K562 (cell line): ENCODE results near the gene ATP10B. TPM values are rescaled to one million over a fixed set of nuclear protein-coding genes. Genes with fewer than 3 reads are reported as not detected.

Experiments
- ATAC-seq: fragments of 200-7000 bp; cut with Tn5 transposase; 3 replicates; pipeline ENCODE4 v1.9.1; 2020; ENCODE audit warnings: moderate library complexity
- BruUV-seq: library from RNA; stranded (reverse); fragments of 400-500 nt; replicated peaks from 2 replicates; lab custom pipeline; 2021; lab: Mats Ljungman, UMichigan
- CTCF ChIA-PET: fragments of 300-600 bp; formaldehyde crosslinking; extraction: SDS; loops from one replicate; lab custom pipeline; 2021; ENCODE audit warnings: low intra/inter-chr PET ratio; lab: Yijun Ruan, JAX
- POLR2A ChIA-PET: fragments of 300-600, 350-650 bp; sonication (Branson Sonifier 250); formaldehyde crosslinking; extraction: SDS; loops from one replicate; lab custom pipeline; 2021; ENCODE audit warnings: antibody characterized with exemption, inconsistent platforms; lab: Yijun Ruan, JAX
- DNase-seq, 4 experiments: peaks; one replicate each; pipeline versions ENCODE4 v3.0.0 to v3.0.0-alpha.2; 2011 to 2018; ENCODE audit warnings: low spot score in 3 of 4, mixed read lengths in 3 of 4; ENCODE audit errors: extremely low read depth in 1 of 4
- FAIRE-seq: peaks from 2 replicates; lab custom pipeline; 2011; peaks lifted over from hg19 to GRCh38; lab: Jason Lieb, UNC
- H2AFZ ChIP-seq: 2 replicates; pipeline ENCODE4 v1.6.0; 2011; ENCODE audit warnings: low read depth, low read length, control low read depth, inconsistent platforms
- H3K27ac ChIP-seq: fragments of 200-600 bp; 3 replicates; pipeline ENCODE4 v1.8.0; 2011; ENCODE audit warnings: low read depth, mild to moderate bottlenecking, control low read depth, inconsistent platforms, low read length, moderate library complexity, mixed read lengths; ENCODE audit errors: extremely low read depth
- H3K27me3 ChIP-seq, 2 experiments: fragments of 300-600 bp in 1 of 2; 2 replicates in 1 of 2; 3 replicates in 1 of 2; pipeline versions ENCODE4 v1.6.0 to v1.8.0; 2011; ENCODE audit warnings: inconsistent platforms in 2 of 2, low read length in 2 of 2, mild to moderate bottlenecking in 1 of 2, mixed read lengths in 1 of 2, moderate library complexity in 1 of 2; ENCODE audit not compliant: control insufficient read depth in 2 of 2, insufficient read depth in 2 of 2
- H3K36me3 ChIP-seq: fragments of 300-600 bp; 3 replicates; pipeline ENCODE4 v1.8.0; 2011; ENCODE audit warnings: mild to moderate bottlenecking, low read length, inconsistent platforms; ENCODE audit not compliant: control insufficient read depth, insufficient read depth
- H3K4me1 ChIP-seq, 2 experiments: fragments of 200-600 bp in 1 of 2; replicated peaks in 1 of 2; 2 replicates in 1 of 2; 3 replicates in 1 of 2; pipeline versions ENCODE4 v1.5.1 to v1.8.0; 2011; ENCODE audit warnings: inconsistent platforms in 2 of 2, low read length in 2 of 2, mild to moderate bottlenecking in 1 of 2, mixed read lengths in 1 of 2, moderate library complexity in 1 of 2; ENCODE audit not compliant: control insufficient read depth in 2 of 2, insufficient read depth in 2 of 2
- H3K4me2 ChIP-seq: 2 replicates; pipeline ENCODE4 v1.6.1; 2011; ENCODE audit warnings: low read length, control low read depth, inconsistent platforms, mixed read lengths; ENCODE audit not compliant: insufficient read depth
- H3K4me3 ChIP-seq: fragments of 200-600 bp; sonication (generic), shearing (Covaris generic); 2 replicates; pipeline ENCODE4 v1.5.1; 2016; ENCODE audit warnings: control low read depth, inconsistent platforms
- H3K79me2 ChIP-seq: fragments of 200-600 bp; 3 replicates; pipeline ENCODE4 v1.8.0; 2011; ENCODE audit warnings: low read length, inconsistent platforms; ENCODE audit not compliant: control insufficient read depth, insufficient read depth
- H3K9ac ChIP-seq, 2 experiments: 2 replicates each; pipeline versions ENCODE4 v1.6.0 to v1.6.1; 2011; ENCODE audit warnings: low read depth in 2 of 2, low read length in 2 of 2, control low read depth in 1 of 2, inconsistent platforms in 1 of 2, mild to moderate bottlenecking in 1 of 2, mixed read lengths in 1 of 2; ENCODE audit not compliant: insufficient read depth in 1 of 2
- H3K9me1 ChIP-seq: one replicate; pipeline ENCODE4 v1.6.0; 2011; ENCODE audit warnings: inconsistent platforms, mild to moderate bottlenecking, low read length, moderate library complexity; ENCODE audit not compliant: control insufficient read depth, insufficient read depth
- H3K9me3 ChIP-seq: replicated peaks from 2 replicates; pipeline ENCODE4 v1.5.1; 2011; ENCODE audit warnings: low read depth, low read length, inconsistent platforms; ENCODE audit not compliant: control insufficient read depth, insufficient read depth
- H4K20me1 ChIP-seq: replicated peaks from 2 replicates; pipeline ENCODE4 v1.6.1; 2011; ENCODE audit warnings: low read length, inconsistent platforms, mixed read lengths; ENCODE audit not compliant: control insufficient read depth, insufficient read depth
- CHCHD3 ChIP-seq: fragments of 250-450 bp; sonication (Bioruptor Pico); IDR thresholded peaks from 2 replicates; pipeline ENCODE4 v2.1.2; 2022; ENCODE audit warnings: mild to moderate bottlenecking
- EGR1 ChIP-seq: fragments of 450-650 bp; conservative IDR thresholded peaks from 2 replicates; pipeline ENCODE4 v1.6.1; 2017; ENCODE audit warnings: mild to moderate bottlenecking
- ESRRA ChIP-seq: fragments of 450-650 bp; IDR thresholded peaks from 2 replicates; pipeline ENCODE4 v1.6.1; 2014; ENCODE audit warnings: low read depth, mild to moderate bottlenecking, moderate library complexity, borderline replicate concordance
- GATAD2B ChIP-seq: fragments of 450-650 bp; IDR thresholded peaks from 2 replicates; pipeline ENCODE4 v1.6.1; 2017; ENCODE audit warnings: mild to moderate bottlenecking, borderline replicate concordance
- IRF2 ChIP-seq: sonication (generic); formaldehyde crosslinking; IDR thresholded peaks from 2 replicates; pipeline ENCODE4 v1.8.1; 2022; ENCODE audit warnings: mild to moderate bottlenecking, missing genetic modification reagents
- MCM3 ChIP-seq: fragments of 450-650 bp; IDR thresholded peaks from 2 replicates; pipeline ENCODE4 v1.6.1; 2016
- MEF2D ChIP-seq: conservative IDR thresholded peaks from 2 replicates; pipeline ENCODE4 v1.6.1; 2016; ENCODE audit warnings: low read depth, missing genetic modification characterization, missing compliant biosample characterization
- PHF20 ChIP-seq: fragments of 450-650 bp; IDR thresholded peaks from 2 replicates; pipeline ENCODE4 v1.6.1; 2018; ENCODE audit not compliant: partially characterized antibody
- POLR2G ChIP-seq: fragments of 200-400 bp; formaldehyde crosslinking; IDR thresholded peaks from 2 replicates; pipeline ENCODE4 v1.6.1; 2017; ENCODE audit warnings: low read depth, mild to moderate bottlenecking, antibody characterized with exemption, low read length, moderate library complexity
- RAD51 ChIP-seq: fragments of 450-650 bp; IDR thresholded peaks from 2 replicates; pipeline ENCODE4 v1.7.1; 2016; ENCODE audit warnings: low read depth, mild to moderate bottlenecking, borderline replicate concordance
- STAT5A ChIP-seq: IDR thresholded peaks from 2 replicates; pipeline ENCODE4 v1.6.1; 2012; ENCODE audit warnings: low read length, inconsistent platforms, borderline replicate concordance
- YBX1 ChIP-seq: fragments of 450-650 bp; IDR thresholded peaks from 2 replicates; pipeline ENCODE4 v1.7.1; 2016; ENCODE audit warnings: mild to moderate bottlenecking
- YY1 ChIP-seq, 3 experiments: IDR thresholded peaks; 2 replicates each; pipeline ENCODE4 v1.6.1; 2011; ENCODE audit warnings: low read length in 2 of 3, mild to moderate bottlenecking in 2 of 3, moderate library complexity in 2 of 3, borderline replicate concordance in 1 of 3, control low read depth in 1 of 3, low read depth in 1 of 3; ENCODE audit not compliant: insufficient read depth in 3 of 3, insufficient replicate concordance in 2 of 3, control insufficient read depth in 1 of 3, insufficient read length in 1 of 3; ENCODE audit errors: extremely low read depth in 1 of 3
- ZBTB17 ChIP-seq: fragments of 450-650 bp; formaldehyde crosslinking; IDR thresholded peaks from 2 replicates; pipeline ENCODE4 v1.4.0; 2020; ENCODE audit warnings: mild to moderate bottlenecking
- ZFP30 ChIP-seq: fragments of 250-450 bp; sonication (Bioruptor Pico); IDR thresholded peaks from 2 replicates; pipeline ENCODE4 v1.8.0; 2022; ENCODE audit warnings: moderate library complexity, mild to moderate bottlenecking, inconsistent platforms, borderline replicate concordance
- ZFPM2 ChIP-seq: fragments of 250-450 bp; sonication (Bioruptor Pico); IDR thresholded peaks from 2 replicates; pipeline ENCODE4 v1.5.1; 2022; ENCODE audit warnings: mild to moderate bottlenecking
- ZNF121 ChIP-seq: sonication (generic); formaldehyde crosslinking; conservative IDR thresholded peaks from 2 replicates; pipeline ENCODE4 v1.8.0; 2022; ENCODE audit warnings: missing genetic modification reagents
- ZNF134 ChIP-seq: fragments of 250-450 bp; sonication (Bioruptor Pico); conservative IDR thresholded peaks from 2 replicates; pipeline ENCODE4 v1.4.0; 2020
- ZNF197 ChIP-seq: fragments of 200-800 bp; sonication (Bioruptor generic); IDR thresholded peaks from 2 replicates; pipeline ENCODE4 v1.6.1; 2016; ENCODE audit warnings: low read depth, missing genetic modification characterization, missing compliant biosample characterization
- WGBS: fragments of 100-300 bp; shearing (Covaris generic); methylation state at CpG from one replicate; pipeline ENCODE4 v1.1.6; 2016; ENCODE audit warnings: low coverage, mixed read lengths; ENCODE audit not compliant: insufficient coverage; ENCODE audit errors: missing lambda C conversion rate; 5-methylcytosine and 5-hydroxymethylcytosine counted together
- in situ Hi-C: fragments of 300-500 bp; cut with MboI; formaldehyde crosslinking; loops from 4 replicates; pipeline ENCODE4 v1.15.0; 2018; ENCODE audit warnings: inconsistent platforms, mixed read lengths
- intact Hi-C: fragments of 100-400 bp; cut with micrococcal nuclease; formaldehyde crosslinking; loops from 2 replicates; pipeline ENCODE4 v1.14.2; 2022
- polyA plus RNA-seq, 8 experiments: library from polyadenylated mRNA; depleted of rRNA in 4 of 8; stranded (reverse) in 5 of 8; unstranded in 3 of 8; fragments of >200 nt; fragmentation: Nextera tagmentation in 2 of 8; fragmentation: Illumina TruSeq in 1 of 8; extraction: Ambion mirVana in 2 of 8; extraction: Trizol in 1 of 8; gene quantifications; 2 replicates each; pipeline versions ENCODE4 v1.2.1 to v1.2.3, GENCODE V29; 2011 to 2014; ENCODE audit warnings: inconsistent platforms in 1 of 8, missing spikeins in 1 of 8
- total RNA-seq, 7 experiments: library from RNA; depleted of rRNA in 6 of 7; stranded (reverse); fragments of >200 nt in 6 of 7; fragmentation: Illumina TruSeq in 2 of 7; extraction: Trizol in 2 of 7; gene quantifications; 2 replicates each; pipeline versions ENCODE4 v1.2.1 to v1.2.3, GENCODE V29; 2011 to 2021; ENCODE audit warnings: low replicate concordance in 1 of 7

ATP10B gene
- total and polyA plus RNA-seq, 9 of the 15 experiments (the other 6 are each of a cell fraction or from before 2014, with no cell fraction given) = 0.04 TPM; not detected in 8

DNA sequence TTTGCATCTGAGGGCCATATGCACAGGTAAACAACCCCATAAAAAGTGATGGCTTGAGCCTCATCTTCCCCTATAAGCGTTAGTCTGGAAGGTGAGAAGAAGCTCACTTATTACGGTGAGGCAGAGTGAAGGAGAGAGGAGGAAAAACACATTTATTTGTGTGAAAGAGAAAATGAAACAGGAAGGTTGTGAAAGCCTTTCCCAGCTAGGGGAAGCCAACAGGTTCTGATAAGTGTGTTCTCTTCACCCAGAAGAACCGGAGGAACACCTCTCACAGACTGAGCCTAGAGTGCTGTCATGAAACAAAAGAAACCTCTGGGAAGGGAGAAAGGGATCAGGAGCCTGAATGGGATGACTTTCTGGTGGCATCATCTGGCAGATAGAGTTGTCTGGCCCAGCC lies 237.9 kb downstream of the ATP10B start:
- Histone ChIP-seq H3K9me3 (no peaks in the 10 kb centered on the region), H3K27me3 (no peaks in the 10 kb centered on the region), H2AFZ (no peak overlapping the region), H3K4me3 (no peak overlapping the region), H3K27ac (no peak overlapping the region), H3K9me1 (no peaks in the 10 kb centered on the region), H3K4me2 (no peak overlapping the region), H3K4me1 (no peaks in the 10 kb centered on the region), H3K79me2 (no peaks in the 10 kb centered on the region), H4K20me1 (no peaks in the 10 kb centered on the region), H3K9ac (no peak overlapping the region), H3K36me3 (no peaks in the 10 kb centered on the region)
- ATAC-seq (no peak), FAIRE-seq (no peak), DNase-seq (no peak)
- ChIA-PET POLR2A (no interaction called here), CTCF (no interaction called here)
- intact Hi-C loops = no loop called here
- BruUV-seq = no TSS peak
- in situ Hi-C loops = no loop called here
- TF ChIP-seq ZFP30 (CRISPR knock-in tag) (no peak), CHCHD3 (no peak), ESRRA (no peak), MCM3 (no peak), ZNF121 (no peak), ZFPM2 (CRISPR knock-in tag) (no peak), POLR2G (no peak), RAD51 (no peak), ZNF197 (CRISPR knock-in tag) (no peak), YBX1 (no peak), EGR1 (no peak), PHF20 (no peak), ZNF134 (CRISPR knock-in tag) (no peak), ZBTB17 (CRISPR knock-in tag) (no peak), MEF2D (tag) (no peak), STAT5A (no peak), GATAD2B (no peak), YY1 (IDR thresholded peaks at IDR 0.05; ENCODE audit: borderline replicate concordance in 1 of 3, control insufficient read depth in 1 of 3, extremely low read depth in 1 of 3, insufficient read depth in 3 of 3, insufficient read length in 1 of 3, insufficient replicate concordance in 2 of 3, low read depth in 1 of 3, low read length in 2 of 3) (no peak), IRF2 (CRISPR knock-in tag) (no peak)
- 6% methylated on average over 3 of the region's 3 CpGs for WGBS
